Subcutaneous adipose tissue (tissue), 4 donors: ENCODE measurements around the gene SASH1. TPM values are rescaled to one million over a fixed set of nuclear protein-coding genes. Genes with fewer than 3 reads are reported as not detected.

ENCODE experiments used
- CTCF ChIP-seq: fragments of 450-650 bp; IDR thresholded peaks from one replicate; pipeline ENCODE4 v1.5.1; 2016; ENCODE audit warnings: low read depth, mild to moderate bottlenecking, control low read depth, antibody characterized with exemption, moderate library complexity
- total RNA-seq, 4 donors: library from RNA; depleted of rRNA; stranded (reverse); fragments of >200 nt; gene quantifications; one replicate each; pipeline ENCODE4 v1.1.0, GENCODE V29; 2016

The SASH1 gene
- total RNA-seq, 4 donors from 2014 or later = 234 to 322 (median 267) TPM

- TF ChIP-seq CTCF = no peak
These were observed 8.7 kb downstream of the SASH1 start for GRCh38 chr6:148351309-148351708.

GRCh38 chr6:148358196-148358785, 15.7 kb downstream of the SASH1 start:
- no peak for TF ChIP-seq CTCF

GRCh38 chr6:148359228-148359627, 16.6 kb downstream of the SASH1 start:
- TF ChIP-seq CTCF = no peak

- TF ChIP-seq CTCF = no peak
These were observed 21.6 kb downstream of the SASH1 start for GRCh38 chr6:148364056-148364824.

GRCh38 chr6:148365041-148365440, 22.4 kb downstream of the SASH1 start:
- TF ChIP-seq CTCF = no peak

- no peak for TF ChIP-seq CTCF
These were observed 24.9 kb downstream of the SASH1 start for GRCh38 chr6:148367411-148368024.

- no peak for TF ChIP-seq CTCF
These were observed 27.5 kb downstream of the SASH1 start for GRCh38 chr6:148370176-148370575.
